Left lung (tissue), 10 donors: ENCODE data around the gene ZNF536. TPM values are rescaled to one million over a fixed set of nuclear protein-coding genes. Genes with fewer than 3 reads are reported as not detected.

Experiments used
- ATAC-seq: fragments of 200-7000 bp; cut with Tn5 transposase; one replicate; pipeline ENCODE4 v1.9.1; 2020; ENCODE audit warnings: moderate library complexity
- DNase-seq, 4 donors: peaks; one replicate each; pipeline ENCODE4 v3.0.0-alpha.2; 2013 to 2020
- H3K27ac ChIP-seq, 2 donors: fragments of 200-600 bp; sonication (generic) in 1 of 2; one replicate each; pipeline versions ENCODE4 v1.5.0 to v1.8.0; 2020 to 2021
- H3K27me3 ChIP-seq, 2 donors: fragments of 200-600 bp; sonication (generic) in 1 of 2; one replicate each; pipeline versions ENCODE4 v1.5.0 to v1.8.0; 2020 to 2021
- H3K36me3 ChIP-seq, 2 donors: fragments of 200-600 bp; sonication (generic) in 1 of 2; one replicate each; pipeline versions ENCODE4 v1.5.0 to v1.8.0; 2020 to 2021
- H3K4me1 ChIP-seq, 2 donors: fragments of 200-600 bp; one replicate each; pipeline ENCODE4 v1.8.0; 2021
- H3K4me3 ChIP-seq, 2 donors: fragments of 200-600 bp; sonication (generic) in 1 of 2; one replicate each; pipeline versions ENCODE4 v1.5.0 to v1.8.0; 2020 to 2021; ENCODE audit warnings: mild to moderate bottlenecking in 1 of 2
- H3K9me3 ChIP-seq, 2 donors: fragments of 200-600 bp; sonication (generic) in 1 of 2; one replicate each; pipeline versions ENCODE4 v1.5.0 to v1.8.0; 2020 to 2021
- CTCF ChIP-seq, 2 donors: fragments of 200-600 bp; sonication (generic) in 1 of 2; IDR thresholded peaks; one replicate each; pipeline versions ENCODE4 v1.5.0 to v1.8.0; 2021; ENCODE audit warnings: antibody characterized with exemption in 2 of 2
- intact Hi-C, 2 donors: fragments of 100-400 bp; cut with DNase I; formaldehyde crosslinking; loops; one replicate each; pipeline versions ENCODE4 v1.11.2 to v1.14.2; 2022
- polyA plus RNA-seq, 6 donors: library from polyadenylated mRNA; unstranded; fragments of 120-200 nt; gene quantifications; one replicate each; pipeline ENCODE4 v1.2.1, GENCODE V29; 2013; ENCODE audit not compliant: insufficient read length in 6 of 6
- total RNA-seq, 2 donors: library from RNA; stranded (reverse); fragmentation: NEBNext Ultra II Directional; extraction: Animal tissue kit (Norgen Biotek cat#: 25700); gene quantifications; one replicate each; pipeline ENCODE4 v1.2.1, GENCODE V29; 2021
- donor health status: DM: no; HTN: yes; CAD: no.
- donor health status: DM: no; HTN: no; CAD: no.

ZNF536 gene
- total and polyA plus RNA-seq, 8 donors = 0.50 to 6.5 (median 3.6) TPM

GRCh38 chr19:30450100-30450499 is 77.9 kb downstream of the ZNF536 start:
- ATAC-seq (peak; percentile 67), DNase-seq (peak in 2 of 4 donors; percentile 85 to 93)
- peaks cover 5 to 13% of the 10 kb centered on the region in 2 donors for H3K4me1 ChIP-seq
- TF ChIP-seq CTCF (IDR thresholded peaks at IDR 0.05) = no peak
- peak overlapping the region in 1 of 2 donors; percentile 18 for H3K27ac ChIP-seq
- no peaks in the 10 kb centered on the region for H3K36me3 ChIP-seq
- H3K4me3 ChIP-seq = peak overlapping the region in 1 of 2 donors; percentile 15
- intact Hi-C loops = no loop called here
- no peaks in the 10 kb centered on the region for H3K9me3 ChIP-seq
- peaks cover 0 to 15% of the 10 kb centered on the region in 2 donors for H3K27me3 ChIP-seq

DNA sequence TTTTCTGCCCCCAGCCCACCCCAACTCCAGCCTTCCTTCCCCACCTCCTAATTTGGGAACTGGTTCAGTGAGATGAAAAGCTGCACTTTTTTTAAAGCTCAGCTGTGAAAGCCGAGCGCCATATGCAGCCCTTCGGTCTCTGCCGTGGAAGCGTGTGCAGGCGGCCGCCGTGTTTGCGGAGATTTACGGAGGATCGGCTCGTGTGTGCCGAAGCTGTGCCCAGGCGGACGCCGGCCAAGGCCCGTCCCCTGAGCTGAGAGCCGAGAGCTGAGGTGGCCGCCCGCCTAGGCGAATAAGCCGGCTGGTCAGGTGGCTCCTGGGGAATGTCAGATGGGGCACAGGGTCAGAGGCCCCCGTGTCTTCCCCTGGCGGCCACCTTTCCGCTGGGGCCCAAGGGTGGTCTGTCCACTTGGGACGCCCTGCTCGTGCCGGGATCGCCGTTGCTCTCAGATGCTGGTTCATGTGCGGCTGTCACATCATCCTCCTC is 78.7 kb downstream of the ZNF536 start:
- ATAC-seq (peak; percentile 21), DNase-seq (no peak)
- TF ChIP-seq CTCF (IDR thresholded peaks at IDR 0.05) = no peak
- Histone ChIP-seq H3K9me3 (no peaks in the 10 kb centered on the region), H3K4me3 (peak overlapping the region in 1 of 2 donors; percentile 15), H3K27ac (peak overlapping the region in 1 of 2 donors; percentile 18), H3K36me3 (no peaks in the 10 kb centered on the region), H3K4me1 (peaks cover 5 to 13% of the 10 kb centered on the region in 2 donors), H3K27me3 (peaks cover 0 to 15% of the 10 kb centered on the region in 2 donors)
- intact Hi-C loops = no loop called here

- Histone ChIP-seq H3K27me3 (peaks cover 0 to 15% of the 10 kb centered on the region in 2 donors), H3K27ac (no peak overlapping the region), H3K9me3 (no peaks in the 10 kb centered on the region), H3K36me3 (no peaks in the 10 kb centered on the region), H3K4me3 (no peak overlapping the region), H3K4me1 (peaks cover 5 to 13% of the 10 kb centered on the region in 2 donors)
- TF ChIP-seq CTCF (IDR thresholded peaks at IDR 0.05) = no peak
- ATAC-seq (no peak), DNase-seq (no peak)
- intact Hi-C loops = no loop called here
These were observed 80.7 kb downstream of the ZNF536 start for GRCh38 chr19:30452931-30453330.

- TF ChIP-seq CTCF (IDR thresholded peaks at IDR 0.05) = no peak
- Histone ChIP-seq H3K27me3 (peaks cover 0 to 8% of the 10 kb centered on the region in 2 donors), H3K4me1 (peaks cover 5 to 13% of the 10 kb centered on the region in 2 donors), H3K27ac (no peak overlapping the region), H3K4me3 (no peak overlapping the region), H3K36me3 (no peaks in the 10 kb centered on the region), H3K9me3 (no peaks in the 10 kb centered on the region)
- DNase-seq (no peak), ATAC-seq (no peak)
- intact Hi-C loops = no loop called here
These were observed 81.6 kb downstream of the ZNF536 start for GRCh38 chr19:30453743-30454142.

DNA sequence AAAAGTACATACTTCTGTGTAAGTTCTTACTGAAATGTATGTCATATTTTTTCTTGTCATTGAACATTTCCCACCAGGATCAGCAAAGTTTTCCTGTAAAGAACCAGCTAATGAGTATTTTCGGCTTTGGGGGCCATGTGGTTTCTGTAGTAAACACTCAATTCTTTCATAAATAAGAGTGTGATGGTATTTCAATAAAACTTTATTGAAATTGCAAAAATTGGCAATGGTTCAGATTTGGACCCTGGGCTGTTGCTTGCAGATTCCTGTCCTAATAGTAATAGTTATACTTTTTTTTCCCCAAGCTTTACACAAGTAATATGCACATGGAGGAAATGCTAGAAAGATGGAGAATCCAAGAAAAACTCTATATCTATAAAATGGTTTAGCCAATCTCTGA is 83.7 kb downstream of the ZNF536 start:
- Histone ChIP-seq H3K27me3 (no peaks in the 10 kb centered on the region), H3K9me3 (no peaks in the 10 kb centered on the region), H3K4me1 (no peaks in the 10 kb centered on the region), H3K27ac (no peak overlapping the region), H3K4me3 (no peak overlapping the region), H3K36me3 (no peaks in the 10 kb centered on the region)
- DNase-seq (no peak), ATAC-seq (no peak)
- no peak for TF ChIP-seq CTCF (IDR thresholded peaks at IDR 0.05)
- intact Hi-C loops = no loop called here
